Activated CD4-positive, alpha-beta T cell treated with anti-CD3 and anti-CD28 coated beads for 48 hours (primary cell): ENCODE results near the gene INTS6L.

Experiments
- DNase-seq: peaks from one replicate; pipeline ENCODE4 v3.0.0-alpha.2; 2020

INTS6L gene, protein sequence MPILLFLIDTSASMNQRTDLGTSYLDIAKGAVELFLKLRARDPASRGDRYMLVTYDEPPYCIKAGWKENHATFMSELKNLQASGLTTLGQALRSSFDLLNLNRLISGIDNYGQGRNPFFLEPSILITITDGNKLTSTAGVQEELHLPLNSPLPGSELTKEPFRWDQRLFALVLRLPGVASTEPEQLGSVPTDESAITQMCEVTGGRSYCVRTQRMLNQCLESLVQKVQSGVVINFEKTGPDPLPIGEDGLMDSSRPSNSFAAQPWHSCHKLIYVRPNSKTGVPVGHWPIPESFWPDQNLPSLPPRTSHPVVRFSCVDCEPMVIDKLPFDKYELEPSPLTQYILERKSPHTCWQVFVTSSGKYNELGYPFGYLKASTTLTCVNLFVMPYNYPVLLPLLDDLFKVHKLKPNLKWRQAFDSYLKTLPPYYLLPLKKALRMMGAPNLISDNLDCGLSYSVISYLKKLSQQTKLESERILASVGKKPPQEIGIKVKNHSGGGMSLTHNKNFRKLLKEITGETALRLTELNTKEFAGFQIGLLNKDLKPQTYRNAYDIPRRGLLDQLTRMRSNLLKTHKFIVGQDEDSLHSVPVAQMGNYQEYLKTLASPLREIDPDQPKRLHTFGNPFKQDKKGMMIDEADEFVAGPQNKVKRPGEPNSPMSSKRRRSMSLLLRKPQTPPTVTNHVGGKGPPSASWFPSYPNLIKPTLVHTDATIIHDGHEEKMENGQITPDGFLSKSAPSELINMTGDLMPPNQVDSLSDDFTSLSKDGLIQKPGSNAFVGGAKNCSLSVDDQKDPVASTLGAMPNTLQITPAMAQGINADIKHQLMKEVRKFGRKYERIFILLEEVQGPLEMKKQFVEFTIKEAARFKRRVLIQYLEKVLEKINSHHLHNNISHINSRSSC

DNA sequence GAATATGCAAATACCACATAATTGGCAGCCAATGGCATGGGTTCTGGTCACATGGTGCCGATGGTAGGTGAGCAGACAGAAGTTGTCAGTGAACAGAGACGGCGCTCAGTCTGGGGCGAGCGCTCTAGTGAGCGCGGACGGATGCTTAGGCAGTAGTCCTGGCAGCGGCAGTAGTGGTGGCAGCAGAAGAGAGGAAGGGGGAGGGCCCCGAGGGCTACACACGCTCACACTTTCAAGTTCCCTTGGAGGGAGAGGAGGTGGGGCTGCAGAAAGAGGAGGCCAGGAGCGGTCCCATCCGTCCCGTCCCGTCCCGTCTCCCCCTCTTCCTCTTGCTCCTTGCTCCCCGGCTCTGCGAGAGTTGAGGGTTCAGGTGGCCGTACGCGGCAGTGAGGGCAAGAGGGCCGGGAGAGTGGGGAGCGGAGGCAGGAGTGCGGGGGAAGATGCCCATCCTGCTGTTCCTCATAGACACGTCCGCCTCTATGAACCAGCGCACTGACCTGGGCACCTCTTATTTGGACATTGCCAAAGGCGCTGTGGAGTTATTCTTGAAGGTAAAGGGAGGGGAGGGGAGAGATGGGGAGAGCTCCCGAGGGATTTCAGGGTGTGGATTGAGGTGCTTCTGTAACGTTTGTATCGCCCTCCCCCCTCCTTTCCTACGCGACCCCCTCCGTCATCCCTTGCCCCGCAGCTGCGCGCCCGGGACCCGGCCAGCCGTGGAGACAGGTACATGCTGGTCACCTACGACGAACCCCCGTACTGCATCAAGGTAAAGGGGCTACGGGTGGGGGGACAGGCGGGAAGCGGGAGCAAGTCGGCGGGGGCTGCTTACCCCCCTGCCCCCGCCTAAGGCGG, at the start of gene INTS6L:
TSS of gene INTS6L (plus strand) at position 108 of the 852 bp plus-strand sequence. CDS start at position 441, 333 bp downstream.
- DNase-seq: peak; percentile 85

DNA sequence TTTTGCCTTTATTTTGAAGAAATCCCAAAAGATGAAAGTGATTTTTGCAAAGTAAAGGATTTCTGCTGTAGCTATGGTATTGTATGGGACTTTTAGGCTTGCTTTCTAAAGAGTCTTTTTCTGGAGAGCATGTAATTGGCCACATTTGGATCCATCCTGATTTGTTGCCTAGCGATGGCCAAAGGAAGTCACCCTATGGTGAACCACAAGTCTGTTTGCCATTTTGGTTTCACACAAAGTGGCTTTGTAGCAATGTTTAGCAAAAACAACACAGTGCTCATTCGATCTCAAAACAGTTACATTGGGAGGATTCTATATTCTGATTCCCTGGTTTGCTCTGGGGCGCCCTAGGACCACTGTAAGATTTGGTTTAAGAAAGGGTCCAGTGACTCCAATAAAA, 44.1 kb upstream of the INTS6L start:
- no peak for DNase-seq

DNA sequence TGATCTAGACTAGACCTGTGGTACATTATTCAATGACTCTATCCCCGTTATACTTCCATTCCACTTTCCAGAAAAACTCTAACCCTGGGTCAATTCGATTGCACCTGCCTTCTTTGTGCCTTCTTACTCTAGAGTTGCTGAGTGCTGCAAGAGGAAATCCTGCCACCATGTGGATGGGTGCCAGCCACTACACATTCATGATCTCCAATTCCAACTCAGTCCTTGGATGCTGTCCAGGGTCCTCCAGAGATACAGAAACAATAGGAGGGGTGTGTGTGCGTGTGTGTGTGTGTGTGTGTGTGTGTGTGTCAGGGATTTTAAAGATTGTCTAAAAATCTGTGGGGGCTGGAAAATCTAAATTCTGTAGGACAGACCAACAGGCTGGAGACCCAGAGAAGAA, 42.9 kb upstream of the INTS6L start:
- peak; percentile 50 for DNase-seq

DNA sequence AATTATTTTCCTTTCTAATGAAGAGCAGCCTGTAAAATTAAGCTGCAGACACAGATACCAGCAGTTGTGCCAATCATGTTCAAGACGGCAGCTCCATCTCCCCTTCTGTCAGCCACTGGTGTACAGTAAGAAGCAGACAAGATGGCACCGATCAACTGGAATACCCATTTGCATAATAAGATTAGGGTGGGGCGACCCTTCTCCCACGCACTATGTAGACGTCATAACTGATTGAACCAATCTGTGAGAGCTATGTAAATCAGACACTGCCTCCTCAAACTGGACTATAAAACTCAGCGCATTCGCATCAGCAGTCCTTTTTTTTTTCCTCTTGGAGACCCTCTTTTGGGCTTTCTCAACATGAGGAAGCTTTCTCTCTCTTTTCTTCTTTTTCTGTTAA, 40.4 kb upstream of the INTS6L start:
- DNase-seq: no peak

DNA sequence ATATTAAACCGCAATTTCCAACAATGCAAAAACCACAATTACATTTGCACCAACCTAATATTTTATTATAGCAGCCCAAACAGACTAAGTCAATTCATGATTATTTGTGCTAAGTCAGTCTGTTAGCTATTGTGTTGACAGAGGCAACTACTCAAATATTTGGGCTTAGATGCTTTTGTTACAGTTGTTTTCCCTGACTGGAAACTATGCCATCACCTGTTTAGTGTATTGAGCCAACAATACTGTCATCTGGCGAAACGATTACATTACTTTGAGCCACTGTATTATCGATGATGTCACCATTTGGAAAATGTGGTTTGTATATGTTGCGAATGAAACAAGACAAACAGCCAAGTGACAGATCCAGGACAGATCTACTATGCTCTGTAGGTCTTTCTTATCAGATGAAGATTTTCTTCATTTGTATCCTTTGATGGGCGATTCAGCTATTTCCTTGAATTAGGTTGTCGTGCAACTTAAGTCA, 38.7 kb upstream of the INTS6L start:
- no peak for DNase-seq

DNA sequence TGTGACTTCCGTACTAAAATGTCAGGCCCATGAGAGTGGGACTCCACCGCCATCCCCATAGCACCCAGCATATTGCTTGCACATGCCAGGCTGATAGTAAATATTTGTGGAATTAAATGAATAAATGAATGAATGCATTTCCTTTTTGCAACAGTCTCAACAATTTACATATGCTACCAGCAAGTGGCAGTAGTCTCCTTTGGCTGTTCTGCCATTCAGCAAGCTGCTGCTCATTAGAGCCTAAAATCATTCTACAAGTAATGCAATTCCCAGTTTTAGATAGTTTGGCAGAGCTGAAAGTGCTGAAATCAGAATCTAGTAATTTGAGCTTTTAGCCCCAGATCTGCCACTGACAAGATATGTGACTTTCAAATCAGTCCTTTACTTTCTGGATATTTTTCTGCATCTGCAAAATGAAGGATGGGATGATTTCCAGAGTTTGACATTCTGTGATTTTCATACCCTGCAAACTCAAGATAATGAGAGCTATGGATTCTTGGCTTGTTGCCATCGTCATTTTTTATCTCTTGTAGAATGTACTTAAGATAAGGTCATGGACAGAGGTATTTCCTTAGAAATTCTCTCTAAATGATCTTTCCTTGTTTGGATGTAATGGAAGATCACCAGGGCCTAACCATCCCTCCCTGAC, 35.7 kb upstream of the INTS6L start:
- no peak for DNase-seq

DNA sequence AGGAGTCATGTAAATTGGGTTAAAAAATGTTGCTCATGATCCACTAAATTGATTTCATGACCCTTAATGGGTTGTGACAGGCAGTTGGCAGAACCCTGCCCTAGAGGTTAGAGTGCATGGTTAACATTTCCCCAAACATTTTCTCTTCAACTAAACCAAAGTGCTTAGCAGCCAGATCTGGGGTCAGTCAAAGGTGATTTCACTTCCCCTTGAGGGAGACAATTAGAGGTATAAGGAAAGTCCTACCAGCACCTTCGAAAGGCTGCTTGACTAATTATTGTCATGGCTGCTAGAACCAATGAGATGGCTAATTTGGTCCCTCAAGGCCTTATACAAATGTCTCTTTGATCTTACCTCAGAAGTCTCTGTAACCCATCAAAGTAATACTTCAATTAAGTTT, 30.9 kb upstream of the INTS6L start:
- DNase-seq: no peak

DNA sequence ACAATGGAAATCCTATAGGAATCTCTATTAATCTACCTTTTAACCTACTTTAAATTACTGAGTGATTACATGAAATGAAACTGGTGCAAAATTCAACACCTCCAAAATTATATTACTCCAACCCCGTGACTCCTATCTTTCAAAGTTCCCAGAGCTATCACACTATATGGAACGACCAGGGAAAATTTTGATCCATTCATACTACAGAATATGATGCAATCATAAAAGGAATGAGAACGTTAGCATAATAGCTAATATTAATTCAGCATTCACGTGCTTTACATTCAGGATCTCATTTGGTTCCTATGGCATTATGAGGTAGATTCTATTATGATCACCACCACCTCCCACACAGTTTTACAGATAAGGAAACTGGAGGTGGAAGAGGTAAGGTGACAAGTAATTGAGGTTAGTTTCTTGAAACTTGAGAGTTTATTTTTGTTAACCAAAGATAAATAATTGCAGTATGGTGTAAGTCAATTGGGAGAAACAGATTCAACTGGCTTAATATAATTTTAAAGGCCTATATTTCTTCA, 29.4 kb upstream of the INTS6L start:
- no peak for DNase-seq

DNA sequence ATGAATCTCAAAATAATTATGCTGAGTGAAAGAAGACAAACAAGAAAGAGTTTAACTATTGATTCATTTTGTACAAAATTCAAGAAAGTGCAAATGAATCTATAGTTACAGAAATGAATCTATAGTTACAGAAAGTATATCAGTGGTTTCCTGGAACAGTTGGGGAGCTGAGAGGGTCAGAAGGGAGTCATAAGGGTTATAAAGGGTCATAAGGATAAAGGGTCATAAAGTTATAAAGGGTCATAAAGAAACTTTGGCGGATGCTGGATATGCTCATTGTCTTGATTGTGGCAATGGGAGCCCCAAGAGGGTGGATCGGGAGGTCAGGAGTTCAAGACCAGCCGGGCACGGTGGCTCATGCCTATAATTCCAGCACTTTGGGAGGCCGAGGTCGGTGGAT, 26.0 kb upstream of the INTS6L start:
- DNase-seq: no peak

DNA sequence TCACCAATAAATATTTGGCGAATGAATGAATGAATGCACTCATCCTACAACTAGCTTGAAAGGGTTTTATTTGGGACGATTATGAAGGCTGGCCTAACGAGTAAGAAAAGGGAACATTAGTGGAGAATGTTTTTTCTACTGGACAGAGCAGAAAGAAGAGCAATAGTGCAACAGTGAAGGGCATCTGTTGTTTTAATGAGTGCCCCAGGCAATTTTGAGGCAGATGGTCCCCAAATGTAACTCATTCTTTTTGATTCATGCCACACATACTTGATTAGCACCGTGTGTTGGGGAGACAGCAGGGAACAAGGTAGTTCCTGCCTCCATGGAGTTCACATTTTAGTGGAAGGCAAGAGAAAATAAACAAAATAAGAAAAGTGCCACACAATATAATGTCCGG, 22.7 kb upstream of the INTS6L start:
- DNase-seq: no peak

DNA sequence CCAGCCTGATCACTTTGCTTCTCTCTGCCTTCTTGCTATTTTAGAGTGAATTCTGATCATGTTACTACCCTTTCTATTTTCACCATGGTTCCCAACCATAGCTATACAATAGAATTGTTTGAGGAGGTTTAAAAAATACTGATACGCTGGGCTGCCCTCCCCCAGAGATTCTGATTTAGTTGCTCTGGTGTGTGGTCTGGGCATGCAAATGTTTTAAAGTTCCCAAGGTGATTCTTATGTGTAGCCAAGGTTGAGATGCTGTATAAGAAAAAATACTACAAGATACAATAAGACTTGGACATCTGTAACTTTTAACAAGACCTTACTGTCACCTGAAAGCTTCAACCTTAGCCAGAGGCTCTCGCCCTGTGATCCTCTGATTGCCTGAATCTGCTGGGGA, 22.2 kb upstream of the INTS6L start:
- DNase-seq: no peak

DNA sequence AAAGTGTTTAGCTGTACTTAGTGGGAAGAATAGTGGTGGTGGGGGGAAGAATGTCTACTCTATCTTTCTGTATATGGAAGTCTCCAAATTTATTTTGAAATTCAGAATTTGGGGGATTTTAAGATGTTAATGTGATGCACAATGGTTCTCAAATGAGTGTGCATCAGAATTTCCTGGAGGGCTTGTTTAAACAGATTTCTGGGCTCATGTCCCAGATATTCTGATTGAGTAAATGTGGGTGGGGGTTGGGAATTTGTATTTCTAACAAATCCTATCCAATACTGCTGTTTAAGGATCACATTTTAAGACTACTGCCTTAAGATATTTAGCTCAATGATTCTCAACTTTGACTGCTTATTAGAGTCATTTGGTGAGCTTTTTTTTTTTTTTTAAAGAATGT, 15.1 kb upstream of the INTS6L start:
- DNase-seq: no peak

DNA sequence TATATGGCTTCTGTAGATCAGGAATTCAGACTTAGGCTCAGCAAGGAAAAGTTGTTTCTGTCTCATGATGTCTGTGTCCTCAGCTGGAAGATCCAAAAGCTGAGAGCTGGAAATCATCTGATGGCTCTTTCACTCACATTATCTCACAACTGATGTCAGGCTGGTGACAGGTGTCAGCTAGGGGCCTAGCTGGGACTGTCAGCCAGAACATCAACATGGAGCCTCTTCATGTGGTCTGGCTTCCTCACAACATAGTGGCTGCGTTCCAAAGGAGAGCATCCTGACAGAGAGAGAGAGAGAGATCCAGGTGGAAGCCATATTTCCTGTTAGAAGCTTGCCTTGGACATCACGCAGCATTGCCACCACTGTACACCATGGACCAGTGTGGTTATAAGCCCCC, 10.6 kb upstream of the INTS6L start:
- DNase-seq: no peak

DNA sequence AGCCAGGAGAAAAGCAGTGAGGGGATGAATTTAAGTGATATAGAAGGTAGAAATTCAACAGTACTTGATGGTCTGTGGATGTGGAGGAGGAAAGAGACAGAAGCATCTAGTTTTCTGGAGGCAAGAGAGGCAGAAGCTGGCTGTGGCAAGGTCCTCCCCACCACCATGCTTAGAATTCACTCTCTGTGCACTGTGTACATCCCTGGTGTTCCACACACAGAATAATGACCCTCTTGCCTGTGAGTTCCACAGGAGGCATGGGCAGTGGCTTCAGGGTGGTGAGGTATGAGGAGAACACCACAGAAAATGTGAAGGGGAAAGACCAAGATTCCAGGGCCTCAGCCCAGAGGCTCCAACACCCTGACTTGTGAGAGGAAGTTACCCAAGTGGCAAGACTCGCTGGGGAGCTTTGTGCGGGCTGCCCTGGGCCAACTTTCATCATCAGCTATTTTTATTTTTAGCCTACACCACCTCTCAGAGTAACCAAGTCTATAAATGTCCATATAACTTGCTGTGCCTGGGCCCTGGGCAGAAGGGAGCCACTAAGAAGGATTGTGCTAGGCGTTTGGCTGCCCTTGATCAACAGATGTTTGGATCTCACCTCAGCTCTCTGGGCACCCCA, 7.8 kb upstream of the INTS6L start:
- no peak for DNase-seq

DNA sequence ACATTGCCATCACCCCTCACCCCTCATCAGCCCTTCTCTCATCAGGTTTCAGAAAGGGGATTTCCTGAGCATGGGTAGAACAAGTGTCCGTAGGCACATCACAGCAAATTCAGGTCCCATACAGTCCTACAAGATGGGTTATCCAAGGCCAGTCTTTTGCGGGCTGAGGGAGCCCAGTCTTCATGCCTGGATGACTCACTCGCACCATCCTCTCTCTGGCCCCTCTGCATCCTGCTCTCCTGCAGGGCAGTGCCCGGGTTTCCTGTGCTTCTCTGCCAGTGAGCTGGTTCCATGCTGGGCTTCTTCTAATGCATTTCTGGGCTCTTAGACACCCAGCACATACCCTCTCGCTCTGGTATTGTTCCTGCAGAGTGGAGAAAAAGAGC, 7.3 kb upstream of the INTS6L start:
- no peak for DNase-seq

DNA sequence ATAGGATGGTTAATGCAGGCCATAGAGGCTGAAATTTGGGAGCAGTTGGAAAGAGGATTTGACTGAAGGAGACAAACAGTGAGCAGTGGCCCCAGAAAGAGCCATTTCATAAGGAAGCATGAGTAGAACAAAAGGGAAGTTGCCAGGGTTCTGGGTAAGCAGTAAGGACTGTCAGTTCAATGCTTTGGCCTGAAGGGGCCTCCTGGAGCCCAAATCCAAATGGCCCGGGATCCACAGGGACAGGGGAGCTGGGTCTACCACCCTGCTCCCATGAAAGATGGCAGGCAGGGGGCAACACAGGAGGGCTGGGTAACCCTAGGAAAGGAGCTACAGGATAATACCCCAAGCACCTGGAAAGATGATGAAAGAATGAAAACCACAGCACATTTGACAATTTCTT, 4.1 kb upstream of the INTS6L start:
- no peak for DNase-seq

DNA sequence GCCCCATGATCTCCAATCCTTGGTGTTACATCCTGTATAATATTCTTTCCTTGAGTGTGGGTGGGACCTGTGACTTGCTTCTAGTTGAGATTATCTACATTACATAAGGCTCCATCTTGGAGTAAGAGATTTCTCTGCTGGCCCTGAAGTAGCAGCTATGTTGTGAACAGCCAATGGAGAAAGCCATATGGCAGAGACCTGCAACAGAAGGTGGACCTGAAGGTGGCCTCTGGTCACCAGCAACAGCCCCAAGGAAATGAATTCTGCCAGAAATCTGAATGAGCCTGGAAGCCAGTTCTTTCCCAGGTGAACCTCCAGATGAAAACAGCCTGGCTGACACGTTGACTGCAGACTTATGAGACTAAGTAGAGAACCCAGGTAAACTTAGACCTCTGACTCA, 2.3 kb upstream of the INTS6L start:
- no peak for DNase-seq

DNA sequence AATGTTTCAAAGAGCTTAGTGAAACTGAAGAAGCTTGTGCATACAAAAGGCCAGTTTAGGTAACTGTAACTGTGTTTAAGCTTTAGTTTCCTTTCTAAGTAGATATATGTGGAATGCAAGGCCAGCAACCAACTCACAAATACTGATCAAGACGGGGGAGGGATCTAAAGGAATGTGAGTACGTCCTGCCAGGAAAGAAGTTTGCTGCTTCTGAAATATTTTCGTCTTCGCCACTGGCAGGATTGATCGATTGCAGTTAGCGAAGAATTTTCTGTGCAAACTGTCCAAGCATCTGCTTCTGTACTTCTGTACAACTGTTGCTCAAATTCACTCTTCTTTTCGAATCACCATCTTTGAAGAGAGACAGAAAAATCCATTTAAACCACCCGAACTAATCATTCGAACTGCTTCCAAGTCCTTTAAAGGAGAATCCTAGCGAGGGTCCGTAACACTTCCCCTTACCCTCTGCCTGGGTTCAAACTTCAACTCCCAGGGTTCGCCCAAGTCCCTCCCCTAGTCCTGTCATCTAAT, 373 bp upstream of the INTS6L start:
- no peak for DNase-seq

DNA sequence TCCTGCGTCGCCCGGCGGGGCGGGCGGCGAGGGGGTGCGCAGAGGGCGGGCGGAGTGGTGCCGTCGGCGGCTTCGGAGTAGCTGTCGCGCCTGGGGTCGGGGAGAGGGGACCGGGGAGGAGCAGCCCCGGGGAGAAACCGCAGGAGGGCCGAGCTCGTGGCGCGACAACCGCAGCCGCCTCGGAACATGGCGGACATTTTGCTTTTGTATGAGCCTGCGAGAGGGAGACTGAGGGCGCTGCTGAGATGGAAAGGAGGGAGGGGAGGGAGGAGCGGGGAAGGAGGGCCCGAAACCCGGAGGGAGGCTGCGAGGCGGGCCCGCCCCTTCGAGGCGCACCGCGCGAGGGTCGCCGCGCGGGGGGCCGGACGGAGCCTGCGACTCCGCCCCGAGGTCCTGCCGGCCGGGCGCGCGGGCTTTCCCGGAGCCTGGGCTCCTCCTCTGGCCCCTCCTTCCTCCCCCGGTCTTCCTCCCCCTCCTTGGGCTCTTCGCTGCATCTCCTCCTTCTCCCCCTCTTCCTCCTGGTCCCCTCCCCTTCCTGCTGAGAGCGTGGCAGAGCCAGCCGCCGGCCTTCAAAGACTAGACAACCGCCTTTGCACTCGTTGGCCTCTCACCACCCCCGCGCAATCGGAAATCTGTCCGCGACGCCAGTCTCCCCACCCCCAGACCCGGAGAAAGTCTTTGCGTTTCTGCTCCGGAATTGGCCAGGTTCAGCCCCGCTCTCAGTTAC, 1.1 kb downstream of the INTS6L start:
- DNase-seq: peak; percentile 88

DNA sequence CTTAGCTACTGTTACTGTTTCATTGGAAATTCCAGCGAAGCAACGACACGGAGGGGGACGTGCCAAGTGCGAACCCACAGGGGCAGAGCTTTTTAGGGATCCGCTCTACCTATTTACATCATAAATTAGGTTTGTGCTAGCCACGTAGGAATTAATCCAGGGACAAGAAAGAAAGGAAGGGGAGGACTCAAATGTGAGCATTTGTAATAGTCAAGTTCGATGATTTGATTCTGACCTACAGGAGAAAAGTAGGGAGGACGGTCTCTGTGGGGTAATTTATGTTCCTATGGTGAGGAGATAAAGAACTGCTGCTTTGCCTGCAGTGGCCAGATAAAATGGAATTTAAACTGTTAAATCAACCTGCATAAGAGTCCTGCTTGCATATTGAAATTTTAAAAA, 1.7 kb downstream of the INTS6L start:
- no peak for DNase-seq
